Activated CD4-positive, alpha-beta T cell treated with anti-CD3 and anti-CD28 coated beads, Interleukin-2, amount 10 ng/mL, durations not matched to agents 24 days and 14 days (primary cell): ENCODE measurements around the gene PPARG. TPM values are rescaled to one million over a fixed set of nuclear protein-coding genes. Genes with fewer than 3 reads are reported as not detected.
"Not testable (repeated sequence)": the region's sequence is repeated elsewhere in the genome, so short reads cannot be mapped to it uniquely, and the experiment has no call there.

Experiments used
- DNase-seq: peaks from one replicate; pipeline ENCODE4 v3.0.0; 2022
- H3K27ac Mint-ChIP-seq: one replicate; pipeline ENCODE4 v1.8.0; 2022; ENCODE audit warnings: mild to moderate bottlenecking, mixed read lengths
- H3K27me3 Mint-ChIP-seq: one replicate; pipeline ENCODE4 v1.8.0; 2022; ENCODE audit warnings: mixed read lengths
- H3K36me3 Mint-ChIP-seq: one replicate; pipeline ENCODE4 v1.8.0; 2022; ENCODE audit warnings: low read depth, mild to moderate bottlenecking, mixed read lengths
- H3K4me1 Mint-ChIP-seq: one replicate; pipeline ENCODE4 v1.8.0; 2021; ENCODE audit warnings: mixed read lengths
- H3K4me3 Mint-ChIP-seq: one replicate; pipeline ENCODE4 v1.8.0; 2022; ENCODE audit warnings: mild to moderate bottlenecking, moderate library complexity, mixed read lengths
- H3K9me3 Mint-ChIP-seq: one replicate; pipeline ENCODE4 v1.8.0; 2021; ENCODE audit warnings: mixed read lengths
- intact Hi-C: fragments of 100-400 bp; cut with micrococcal nuclease; formaldehyde crosslinking; loops from one replicate; pipeline ENCODE4 v1.15.1; 2023
- total RNA-seq: library from RNA; stranded (reverse); gene quantifications from 2 replicates; pipeline ENCODE4 v1.2.3, GENCODE V29; 2022

PPARG gene
- total RNA-seq, 1 donor from 2014 or later, result 4.6 TPM

- H3K4me3 Mint-ChIP-seq, result no peak overlapping the region
- H3K9me3 Mint-ChIP-seq, result no peaks in the 10 kb centered on the region
- no peaks in the 10 kb centered on the region for H3K36me3 Mint-ChIP-seq
- no peak overlapping the region for H3K27ac Mint-ChIP-seq
- H3K4me1 Mint-ChIP-seq, result no peaks in the 10 kb centered on the region
- no peak for DNase-seq
- intact Hi-C loops, result no loop called here
- peaks cover 20% of the 10 kb centered on the region for H3K27me3 Mint-ChIP-seq
These were observed 82.8 kb downstream of the PPARG start for GRCh38 chr3:12371525-12372140.

DNA sequence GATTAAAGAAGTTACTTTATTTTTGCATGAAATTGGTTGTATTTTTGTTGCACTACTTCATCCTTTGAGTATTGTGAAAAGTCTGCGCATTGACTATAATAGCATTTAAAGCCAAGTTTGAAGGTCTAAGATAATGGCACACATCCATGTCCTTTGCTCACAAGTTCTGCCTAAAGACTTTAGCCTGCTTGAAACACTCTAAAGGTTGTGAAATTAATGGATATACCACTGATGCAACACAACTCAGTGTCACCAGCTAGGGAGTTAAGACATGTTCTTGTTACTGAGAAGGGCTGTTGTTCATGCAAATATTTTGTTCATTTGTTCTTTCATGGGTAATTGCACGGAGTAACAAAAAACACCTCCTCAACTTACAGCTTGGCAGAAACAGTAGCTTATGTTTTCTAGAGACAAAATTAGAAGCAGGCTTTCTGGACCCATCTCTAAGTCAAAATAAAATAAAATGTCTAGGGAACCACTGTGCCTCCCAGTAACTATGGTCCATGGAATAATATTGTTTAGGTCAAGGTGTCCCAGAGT, 83.9 kb downstream of the PPARG start:
- intact Hi-C loops, result no loop called here
- Mint-ChIP-seq H3K27me3 (peaks cover 22% of the 10 kb centered on the region), H3K36me3 (no peaks in the 10 kb centered on the region), H3K27ac (no peak overlapping the region), H3K4me3 (no peak overlapping the region), H3K9me3 (no peaks in the 10 kb centered on the region), H3K4me1 (no peaks in the 10 kb centered on the region)
- no peak for DNase-seq

DNA sequence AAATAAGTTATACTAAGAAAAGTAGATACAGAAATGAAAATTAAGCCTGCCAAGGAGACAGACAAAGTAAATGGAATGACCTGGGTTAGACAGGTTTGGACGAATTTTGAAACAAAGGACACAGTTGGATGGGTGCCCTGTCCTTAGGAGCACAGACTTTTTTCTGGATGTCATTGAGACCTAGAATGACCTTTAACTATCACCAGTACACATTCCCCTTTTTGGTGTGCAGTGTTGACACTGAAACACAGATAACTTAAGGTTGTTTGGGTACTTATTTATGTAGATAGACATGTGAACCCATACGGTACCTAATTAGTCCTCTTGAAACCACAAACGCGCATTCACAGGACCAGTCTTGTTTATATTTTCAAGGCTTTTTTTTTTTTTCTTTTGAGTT, 86.7 kb downstream of the PPARG start:
- Mint-ChIP-seq H3K4me3 (no peak overlapping the region), H3K4me1 (no peaks in the 10 kb centered on the region), H3K36me3 (no peaks in the 10 kb centered on the region), H3K9me3 (no peaks in the 10 kb centered on the region), H3K27ac (no peak overlapping the region), H3K27me3 (peaks cover 18% of the 10 kb centered on the region)
- intact Hi-C loops, result no loop called here
- no peak for DNase-seq

DNA sequence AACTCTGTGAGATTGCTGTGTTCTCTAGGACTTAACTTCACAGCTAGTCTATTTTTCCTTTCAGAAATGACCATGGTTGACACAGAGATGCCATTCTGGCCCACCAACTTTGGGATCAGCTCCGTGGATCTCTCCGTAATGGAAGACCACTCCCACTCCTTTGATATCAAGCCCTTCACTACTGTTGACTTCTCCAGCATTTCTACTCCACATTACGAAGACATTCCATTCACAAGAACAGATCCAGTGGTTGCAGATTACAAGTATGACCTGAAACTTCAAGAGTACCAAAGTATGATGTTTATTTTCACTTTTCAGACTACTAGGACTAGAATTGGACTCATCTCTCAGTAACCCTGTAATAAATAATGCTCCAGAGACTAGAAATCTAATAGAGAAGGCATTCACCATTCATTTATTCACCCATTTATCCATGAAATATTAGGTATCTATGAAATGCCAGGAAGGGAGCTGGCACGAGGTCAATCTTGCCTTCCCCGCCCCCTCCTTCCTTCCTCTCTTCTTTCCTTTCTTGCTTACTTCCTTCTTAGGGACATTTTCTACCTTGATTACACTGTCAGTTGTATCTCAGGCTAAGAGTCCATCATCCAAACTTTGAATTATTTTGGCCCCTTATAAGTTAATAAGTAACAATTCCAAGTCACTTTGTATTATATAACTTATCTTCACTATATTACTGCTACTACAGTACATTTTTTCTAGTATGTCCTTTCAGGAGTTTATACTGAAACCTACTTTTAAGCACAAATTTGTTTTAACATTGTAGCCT, 91.0 kb downstream of the PPARG start:
- DNase-seq, result no peak
- intact Hi-C loops, result no loop called here
- Mint-ChIP-seq H3K27ac (no peak overlapping the region), H3K36me3 (no peaks in the 10 kb centered on the region), H3K9me3 (no peaks in the 10 kb centered on the region), H3K4me3 (no peak overlapping the region), H3K4me1 (no peaks in the 10 kb centered on the region), H3K27me3 (peaks cover 8% of the 10 kb centered on the region)

DNA sequence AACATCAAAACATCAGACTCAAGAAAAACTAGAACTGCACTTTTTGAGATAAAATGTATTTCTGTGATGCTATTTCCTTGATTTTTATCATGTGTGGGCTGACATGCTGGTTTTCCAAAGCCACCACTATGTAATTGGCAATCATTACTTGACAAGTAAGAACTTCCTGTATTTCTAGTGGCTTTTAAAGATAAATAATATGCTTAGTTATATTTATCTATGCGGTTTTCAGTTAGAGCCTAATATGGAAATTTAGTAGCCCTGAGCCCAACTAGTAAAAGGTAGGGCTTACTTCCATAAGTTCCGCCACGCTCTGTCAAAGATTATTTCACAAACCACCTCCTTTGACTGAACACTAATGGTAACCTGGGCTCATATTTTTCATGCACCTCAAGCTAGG, 91.6 kb downstream of the PPARG start:
- intact Hi-C loops, result no loop called here
- no peak overlapping the region for H3K4me3 Mint-ChIP-seq

DNA sequence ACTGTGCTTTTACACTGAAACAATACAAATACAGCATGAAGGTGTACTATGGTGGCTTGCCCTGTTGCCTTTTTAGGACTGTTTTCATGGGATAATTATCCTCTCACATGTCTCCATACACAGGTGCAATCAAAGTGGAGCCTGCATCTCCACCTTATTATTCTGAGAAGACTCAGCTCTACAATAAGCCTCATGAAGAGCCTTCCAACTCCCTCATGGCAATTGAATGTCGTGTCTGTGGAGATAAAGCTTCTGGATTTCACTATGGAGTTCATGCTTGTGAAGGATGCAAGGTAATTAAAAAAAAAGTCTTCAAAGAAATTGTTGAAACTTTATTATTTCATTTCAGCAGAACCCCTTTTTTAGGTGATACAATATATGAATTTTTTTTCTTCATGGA, 92.3 kb downstream of the PPARG start:
- no peaks in the 10 kb centered on the region for H3K9me3 Mint-ChIP-seq
- peaks cover 9% of the 10 kb centered on the region for H3K27me3 Mint-ChIP-seq
- no peak for DNase-seq
- H3K27ac Mint-ChIP-seq, result no peak overlapping the region
- intact Hi-C loops, result no loop called here
- no peaks in the 10 kb centered on the region for H3K36me3 Mint-ChIP-seq
- no peak overlapping the region for H3K4me3 Mint-ChIP-seq
- H3K4me1 Mint-ChIP-seq, result no peaks in the 10 kb centered on the region

More for the DNA sequence above, 91.6 kb downstream of the PPARG start:
- H3K9me3 Mint-ChIP-seq, result no peaks in the 10 kb centered on the region
- no peaks in the 10 kb centered on the region for H3K4me1 Mint-ChIP-seq
- no peak overlapping the region for H3K27ac Mint-ChIP-seq
- no peak for DNase-seq
- H3K27me3 Mint-ChIP-seq, result peaks cover 6% of the 10 kb centered on the region
- no peaks in the 10 kb centered on the region for H3K36me3 Mint-ChIP-seq

- Mint-ChIP-seq H3K4me3 (no peak overlapping the region), H3K27ac (no peak overlapping the region), H3K4me1 (peaks cover 1% of the 10 kb centered on the region), H3K9me3 (no peaks in the 10 kb centered on the region), H3K36me3 (no peaks in the 10 kb centered on the region), H3K27me3 (peaks cover 15% of the 10 kb centered on the region)
- intact Hi-C loops, result no loop called here
- DNase-seq, result no peak
These were observed 94.3 kb downstream of the PPARG start for GRCh38 chr3:12383218-12383617.

DNA sequence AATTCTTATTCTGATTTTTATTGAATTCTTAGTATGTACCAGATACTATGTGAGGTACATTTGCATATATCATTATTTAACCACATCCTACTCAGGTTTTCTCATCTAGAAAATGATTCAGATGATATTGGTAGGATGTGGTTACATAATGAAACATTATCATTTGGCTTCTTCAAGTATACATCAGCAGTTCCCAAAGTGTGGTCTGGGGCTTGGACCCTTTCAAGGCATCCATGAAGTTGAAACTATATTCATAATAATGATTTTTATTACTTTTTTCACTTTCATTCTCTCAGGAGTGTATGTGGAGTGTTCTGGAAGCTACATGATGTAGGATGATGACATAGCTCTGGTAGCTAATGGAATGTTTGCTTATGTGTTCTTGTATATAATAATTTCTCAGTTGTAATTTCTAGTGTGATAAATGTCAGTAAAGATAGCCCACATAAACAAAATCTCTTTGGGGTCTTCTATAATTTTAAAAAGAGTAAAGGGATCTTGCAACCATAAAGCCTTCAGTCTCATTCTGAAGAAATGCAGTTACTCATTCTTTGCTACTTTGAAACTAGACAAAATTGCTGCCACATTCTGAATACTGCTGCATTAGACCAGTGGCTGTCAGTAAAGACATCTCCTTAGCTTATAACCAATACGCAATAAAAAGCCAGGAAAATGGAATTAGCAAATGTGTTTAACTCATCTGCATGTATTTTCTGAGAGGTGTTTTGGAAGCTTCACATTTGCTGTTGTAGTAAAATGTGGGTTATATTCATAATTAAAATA, 95.8 kb downstream of the PPARG start:
- H3K4me3 Mint-ChIP-seq, result no peak overlapping the region
- H3K4me1 Mint-ChIP-seq, result peaks cover 2% of the 10 kb centered on the region
- no peaks in the 10 kb centered on the region for H3K36me3 Mint-ChIP-seq
- no peak for DNase-seq
- intact Hi-C loops, result no loop called here
- peaks cover 25% of the 10 kb centered on the region for H3K27me3 Mint-ChIP-seq
- H3K9me3 Mint-ChIP-seq, result peaks cover 7% of the 10 kb centered on the region
- no peak overlapping the region for H3K27ac Mint-ChIP-seq

- H3K4me3 Mint-ChIP-seq, H3K27ac Mint-ChIP-seq, H3K4me1 Mint-ChIP-seq, DNase-seq, H3K36me3 Mint-ChIP-seq, H3K9me3 Mint-ChIP-seq, intact Hi-C loops: not testable (repeated sequence)
- peaks cover 29% of the 10 kb centered on the region for H3K27me3 Mint-ChIP-seq
These were observed 97.8 kb downstream of the PPARG start for GRCh38 chr3:12386514-12387291.

- Mint-ChIP-seq H3K4me3 (no peak overlapping the region), H3K36me3 (no peaks in the 10 kb centered on the region), H3K9me3 (peaks cover 7% of the 10 kb centered on the region), H3K27me3 (peaks cover 29% of the 10 kb centered on the region), H3K4me1 (peaks cover 2% of the 10 kb centered on the region), H3K27ac (no peak overlapping the region)
- intact Hi-C loops, result no loop called here
- DNase-seq, result no peak
These were observed 99.3 kb downstream of the PPARG start for GRCh38 chr3:12388185-12388584.

DNA sequence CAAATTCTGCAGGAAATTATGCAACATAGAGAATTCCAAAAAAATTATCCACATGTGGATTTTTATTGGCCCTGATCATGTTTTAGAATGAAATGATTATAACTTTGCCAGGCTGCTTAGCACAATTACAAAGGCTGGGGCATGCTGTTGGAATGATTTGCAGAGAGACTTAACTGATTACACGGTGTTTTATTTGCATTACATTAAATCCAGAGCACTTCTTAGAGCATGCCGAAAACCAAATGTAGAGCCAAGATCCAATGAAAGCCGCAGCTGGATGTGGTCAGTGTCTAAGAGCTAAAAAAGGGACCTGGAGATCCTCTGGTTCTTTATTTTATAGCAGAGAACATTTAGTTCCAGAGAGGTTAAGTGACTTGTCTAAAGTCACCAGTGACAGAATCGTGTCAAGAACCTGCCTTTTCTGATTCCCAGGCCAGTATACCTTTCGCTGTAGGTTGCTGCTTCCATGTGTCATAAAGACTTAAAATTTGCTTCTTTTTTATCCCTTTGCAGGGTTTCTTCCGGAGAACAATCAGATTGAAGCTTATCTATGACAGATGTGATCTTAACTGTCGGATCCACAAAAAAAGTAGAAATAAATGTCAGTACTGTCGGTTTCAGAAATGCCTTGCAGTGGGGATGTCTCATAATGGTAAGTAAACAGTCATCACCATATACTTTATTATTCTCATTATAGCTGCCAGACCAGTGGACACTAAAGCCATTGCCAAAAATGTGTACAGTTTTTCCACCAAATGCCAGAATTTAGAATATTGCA, 103.4 kb downstream of the PPARG start:
- no peak overlapping the region for H3K27ac Mint-ChIP-seq
- peaks cover 19% of the 10 kb centered on the region for H3K27me3 Mint-ChIP-seq
- intact Hi-C loops, result no loop called here
- H3K4me3 Mint-ChIP-seq, result no peak overlapping the region
- H3K4me1 Mint-ChIP-seq, result peaks cover 12% of the 10 kb centered on the region
- H3K36me3 Mint-ChIP-seq, result no peaks in the 10 kb centered on the region
- DNase-seq, result no peak
- H3K9me3 Mint-ChIP-seq, result peaks cover 7% of the 10 kb centered on the region

DNA sequence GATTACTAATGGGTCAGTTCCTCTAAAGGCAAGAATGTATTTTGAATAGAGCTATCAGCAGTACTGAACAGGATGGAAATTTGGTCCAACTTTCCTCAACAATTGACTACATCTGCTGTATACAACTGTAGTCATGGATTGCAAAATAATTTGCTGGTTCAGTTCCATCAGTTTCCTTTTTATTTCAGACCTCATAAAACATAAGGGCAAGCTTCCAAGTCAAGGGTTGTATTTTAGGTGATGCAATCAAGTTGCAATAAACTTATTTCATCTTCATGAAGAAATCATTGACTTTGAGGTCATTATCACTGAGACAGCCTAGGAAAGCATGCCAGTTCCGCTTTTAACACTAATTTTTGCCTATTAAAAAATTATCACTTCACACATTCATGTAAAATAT, 105.0 kb downstream of the PPARG start:
- H3K4me1 Mint-ChIP-seq, result peaks cover 9% of the 10 kb centered on the region
- intact Hi-C loops, result no loop called here
- no peaks in the 10 kb centered on the region for H3K36me3 Mint-ChIP-seq
- H3K4me3 Mint-ChIP-seq, result no peak overlapping the region
- no peak overlapping the region for H3K27ac Mint-ChIP-seq
- peaks cover 15% of the 10 kb centered on the region for H3K27me3 Mint-ChIP-seq
- peaks cover 7% of the 10 kb centered on the region for H3K9me3 Mint-ChIP-seq
- no peak for DNase-seq
